SK-N-SH (cell line): ENCODE measurements around the gene OR1I1. TPM values are rescaled to one million over a fixed set of nuclear protein-coding genes. Genes with fewer than 3 reads are reported as not detected.

Experiments used
- CTCF ChIA-PET: fragments of 300-600, 350-600 bp; formaldehyde crosslinking; extraction: SDS; loops from one replicate; lab custom pipeline; 2021; lab: Yijun Ruan, JAX
- POLR2A ChIA-PET: fragments of 350-600 bp; sonication (Branson Sonifier 250); formaldehyde crosslinking; extraction: SDS; loops from one replicate; lab custom pipeline; 2020; ENCODE audit warnings: antibody characterized with exemption, inconsistent platforms; lab: Yijun Ruan, JAX
- DNase-seq: peaks from one replicate; pipeline ENCODE4 v3.0.0; 2012
- H2AFZ ChIP-seq: fragments of 200-600 bp; sonication (generic); 2 replicates; pipeline ENCODE4 v1.8.1; 2016; ENCODE audit warnings: antibody characterized with exemption, mild to moderate bottlenecking, low read depth
- H3F3A ChIP-seq: fragments of 200-600 bp; sonication (generic); replicated peaks from 2 replicates; pipeline ENCODE3; 2016; ENCODE audit warnings: antibody characterized with exemption, mild to moderate bottlenecking; ENCODE audit not compliant: insufficient read depth
- H3K27ac ChIP-seq, 2 experiments: fragments of 200-500 bp in 1 of 2; fragments of 200-600 bp in 1 of 2; sonication (Bioruptor generic) in 1 of 2; sonication (generic), shearing (Covaris generic) in 1 of 2; 2 replicates each; pipeline versions ENCODE4 v1.5.1 to v1.6.1; 2014 to 2016; ENCODE audit warnings: low read depth in 2 of 2, inconsistent platforms in 1 of 2, low read length in 1 of 2, mild to moderate bottlenecking in 1 of 2, mixed read lengths in 1 of 2
- H3K27me3 ChIP-seq: fragments of 200-600 bp; sonication (generic), shearing (Covaris generic); 2 replicates; pipeline ENCODE4 v1.6.1; 2016; ENCODE audit warnings: mixed run types; ENCODE audit not compliant: insufficient read depth
- H3K36me3 ChIP-seq, 2 experiments: fragments of 200-500 bp in 1 of 2; fragments of 200-600 bp in 1 of 2; sonication (Bioruptor generic) in 1 of 2; sonication (generic) in 1 of 2; replicated peaks in 1 of 2; 2 replicates each; pipeline versions ENCODE3 to v1.5.1; 2014 to 2016; ENCODE audit warnings: low read length in 1 of 2, mild to moderate bottlenecking in 1 of 2; ENCODE audit not compliant: insufficient read depth in 2 of 2, control insufficient read depth in 1 of 2
- H3K4me1 ChIP-seq, 2 experiments: fragments of 200-500 bp in 1 of 2; fragments of 200-600 bp in 1 of 2; sonication (Bioruptor generic) in 1 of 2; sonication (generic), shearing (Covaris generic) in 1 of 2; 2 replicates each; pipeline versions ENCODE4 v1.5.1 to v1.6.1; 2014 to 2016; ENCODE audit warnings: low read depth in 1 of 2, low read length in 1 of 2, mixed run types in 1 of 2; ENCODE audit not compliant: insufficient read depth in 2 of 2, control insufficient read depth in 1 of 2
- H3K4me2 ChIP-seq: fragments of 200-600 bp; sonication (generic), shearing (Covaris generic); 2 replicates; pipeline ENCODE4 v1.6.1; 2017; ENCODE audit warnings: mixed run types
- H3K4me3 ChIP-seq, 2 experiments: fragments of 200-500 bp in 1 of 2; fragments of 200-600 bp in 1 of 2; sonication (Bioruptor generic) in 1 of 2; sonication (generic), shearing (Covaris generic) in 1 of 2; 2 replicates each; pipeline versions ENCODE4 v1.5.1 to v1.8.1; 2014 to 2016; ENCODE audit warnings: low read depth in 2 of 2, inconsistent platforms in 1 of 2, low read length in 1 of 2, mild to moderate bottlenecking in 1 of 2, mixed read lengths in 1 of 2, moderate library complexity in 1 of 2
- H3K79me2 ChIP-seq: fragments of 200-600 bp; sonication (generic); 2 replicates; pipeline ENCODE4 v1.8.1; 2017; ENCODE audit warnings: mild to moderate bottlenecking; ENCODE audit not compliant: insufficient read depth
- H3K9ac ChIP-seq: fragments of 200-600 bp; sonication (generic); 2 replicates; pipeline ENCODE4 v1.6.1; 2017; ENCODE audit warnings: mixed run types
- H3K9me2 ChIP-seq: fragments of 200-600 bp; sonication (generic); 2 replicates; pipeline ENCODE4 v1.6.1; 2017; ENCODE audit warnings: mixed run types
- H3K9me3 ChIP-seq: fragments of 200-600 bp; sonication (generic); 2 replicates; pipeline ENCODE4 v1.6.1; 2017; ENCODE audit warnings: mixed run types, mild to moderate bottlenecking, moderate library complexity
- H4K20me1 ChIP-seq: fragments of 200-600 bp; sonication (generic); 2 replicates; pipeline ENCODE4 v1.6.1; 2017; ENCODE audit warnings: mild to moderate bottlenecking, mixed run types; ENCODE audit not compliant: insufficient read depth
- EP300 ChIP-seq, 2 experiments: IDR thresholded peaks; 2 replicates each; pipeline versions ENCODE4 v1.4.0 to v1.6.1; 2012; ENCODE audit warnings: borderline replicate concordance in 1 of 2, low read depth in 1 of 2, low read length in 1 of 2
- FOSL2 ChIP-seq: IDR thresholded peaks from 2 replicates; pipeline ENCODE4 v1.4.0; 2012; ENCODE audit warnings: low read depth, mild to moderate bottlenecking, moderate library complexity, borderline replicate concordance
- NRF1 ChIP-seq: IDR thresholded peaks from 2 replicates; pipeline ENCODE4 v1.6.1; 2012; ENCODE audit warnings: low read depth, mild to moderate bottlenecking, low read length
- PBX3 ChIP-seq: IDR thresholded peaks from 2 replicates; pipeline ENCODE4; 2012
- RCOR1 ChIP-seq: fragments of 150-350 bp; IDR thresholded peaks from 2 replicates; pipeline ENCODE4 v1.6.1; 2017; ENCODE audit warnings: antibody characterized with exemption, low read length
- REST ChIP-seq: IDR thresholded peaks from 2 replicates; pipeline ENCODE4 v1.6.1; 2012; ENCODE audit warnings: mild to moderate bottlenecking, low read depth, low read length, moderate library complexity
- SIN3A ChIP-seq: IDR thresholded peaks from 2 replicates; pipeline ENCODE4 v1.6.1; 2012; ENCODE audit warnings: low read depth, mild to moderate bottlenecking, low read length, moderate library complexity, borderline replicate concordance
- SMC3 ChIP-seq: IDR thresholded peaks from 2 replicates; pipeline ENCODE4 v1.6.1; 2012; ENCODE audit warnings: low read depth, low read length, improper control_type of control experiment
- USF1 ChIP-seq: IDR thresholded peaks from 2 replicates; pipeline ENCODE4 v1.4.0; 2012; ENCODE audit warnings: low read depth, borderline replicate concordance
- WGBS: methylation state at CpG from one replicate; pipeline ENCODE4 v1.1.6; 2017; ENCODE audit warnings: low lambda C conversion rate; 5-methylcytosine and 5-hydroxymethylcytosine counted together
- polyA plus RNA-seq, 3 experiments: library from polyadenylated mRNA; depleted of rRNA; stranded (reverse); fragments of >200 nt; gene quantifications; 2 replicates each; pipeline ENCODE4 v1.2.3, GENCODE V29; 2012
- TF ChIP-seq, protein P1 (sequence below): fragments of 150-350 bp; IDR thresholded peaks from 2 replicates; pipeline ENCODE4 v1.6.1; 2016; ENCODE audit warnings: mild to moderate bottlenecking, low read depth, low read length

The OR1I1 gene
- polyA plus RNA-seq, 1 of the 3 experiments (the other 2 are of a cell fraction) = not detected

- Histone ChIP-seq H3K79me2 (peaks cover 21% of the 10 kb centered on the region; the same call in 1 of the 2 replicates), H3K9me3 (no peaks in the 10 kb centered on the region), H3K36me3 (peaks cover 15 to 22% of the 10 kb centered on the region in 2 experiments), H3F3A (peaks cover 5% of the 10 kb centered on the region), H2AFZ (no peak overlapping the region), H3K4me1 (peaks cover 0 to 19% of the 10 kb centered on the region in 2 experiments; a peak in 2 of 4 replicates), H3K9me2 (no peaks in the 10 kb centered on the region), H3K4me3 (no peak overlapping the region; a peak in 1 of 4 replicates), H4K20me1 (no peaks in the 10 kb centered on the region), H3K9ac (no peak overlapping the region), H3K27ac (peak overlapping the region in 1 of 2 experiments; percentile 34; a peak in 1 of 4 replicates), H3K27me3 (no peaks in the 10 kb centered on the region), H3K4me2 (peak overlapping the region; percentile 97; the same call in 1 of the 2 replicates)
- 98% methylated on average over 17 of the region's 22 CpGs for WGBS
- CTCF ChIA-PET = interaction anchor here (1.0 to 2.3 kb wide), 4 partner anchors 22 to 38 kb away, joined by 3 to 12 read pairs (median 8); no protein-coding TSS in a partner anchor
- TF ChIP-seq SMC3 (no peak), FOSL2 (no peak), PBX3 (no peak), SIN3A (no peak), RCOR1 (no peak), REST (no peak), NRF1 (no peak), EP300 (IDR thresholded peaks at IDR 0.05; ENCODE audit: borderline replicate concordance in 1 of 2, low read depth in 1 of 2, low read length in 1 of 2) (no peak), USF1 (no peak)
- TF ChIP-seq, protein P1, sequence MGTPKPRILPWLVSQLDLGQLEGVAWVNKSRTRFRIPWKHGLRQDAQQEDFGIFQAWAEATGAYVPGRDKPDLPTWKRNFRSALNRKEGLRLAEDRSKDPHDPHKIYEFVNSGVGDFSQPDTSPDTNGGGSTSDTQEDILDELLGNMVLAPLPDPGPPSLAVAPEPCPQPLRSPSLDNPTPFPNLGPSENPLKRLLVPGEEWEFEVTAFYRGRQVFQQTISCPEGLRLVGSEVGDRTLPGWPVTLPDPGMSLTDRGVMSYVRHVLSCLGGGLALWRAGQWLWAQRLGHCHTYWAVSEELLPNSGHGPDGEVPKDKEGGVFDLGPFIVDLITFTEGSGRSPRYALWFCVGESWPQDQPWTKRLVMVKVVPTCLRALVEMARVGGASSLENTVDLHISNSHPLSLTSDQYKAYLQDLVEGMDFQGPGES = no peak
- POLR2A ChIA-PET = interaction anchor here (1.3 to 2.2 kb wide), 3 partner anchors 10 to 166 kb away, joined by 4 to 8 read pairs (median 7); partner anchors contain the start of gene SYDE1
- DNase-seq = no peak
Measured at GRCh38 chr19:15123031-15123890, 41.2 kb downstream of the OR1I1 start.
